Stomach (tissue), 4 donors: ENCODE data around the gene TENT4B.

Experiments used
- CTCF ChIP-seq, 7 experiments: fragments of 450-650 bp in 4 of 7; fragments of 200-600 bp in 3 of 7; sonication (generic) in 3 of 7; IDR thresholded peaks; one replicate each; pipeline ENCODE4 v1.5.1; 2016 to 2019; ENCODE audit warnings: antibody characterized with exemption in 7 of 7, control low read depth in 2 of 7, mild to moderate bottlenecking in 1 of 7
- EP300 ChIP-seq: sonication (generic); formaldehyde crosslinking; IDR thresholded peaks from one replicate; pipeline ENCODE4 v1.6.1; 2017; ENCODE audit warnings: antibody characterized with exemption
- POLR2A ChIP-seq, 4 donors: fragments of 450-650 bp; IDR thresholded peaks; one replicate each; pipeline ENCODE4 v1.6.1; 2016; ENCODE audit warnings: antibody characterized with exemption in 4 of 4, control low read depth in 2 of 4, mild to moderate bottlenecking in 1 of 4, moderate library complexity in 1 of 4

GRCh38 chr16:50151322-50151721, 1.8 kb upstream of the TENT4B start:
- TF ChIP-seq CTCF (IDR thresholded peaks at IDR 0.05) = no peak
- TF ChIP-seq EP300 = no peak
- TF ChIP-seq POLR2A (IDR thresholded peaks at IDR 0.05) = no peak
